GM18508 (cell line): ENCODE data around the gene MYL12A.

Source experiments
- ATAC-seq: cut with Tn5 transposase; IDR thresholded peaks from one replicate; pipeline ENCODE4 v1.9.1; 2021; ENCODE audit warnings: moderate number of reproducible peaks; ENCODE audit not compliant: insufficient read depth, unreplicated experiment

Gene MYL12A

DNA sequence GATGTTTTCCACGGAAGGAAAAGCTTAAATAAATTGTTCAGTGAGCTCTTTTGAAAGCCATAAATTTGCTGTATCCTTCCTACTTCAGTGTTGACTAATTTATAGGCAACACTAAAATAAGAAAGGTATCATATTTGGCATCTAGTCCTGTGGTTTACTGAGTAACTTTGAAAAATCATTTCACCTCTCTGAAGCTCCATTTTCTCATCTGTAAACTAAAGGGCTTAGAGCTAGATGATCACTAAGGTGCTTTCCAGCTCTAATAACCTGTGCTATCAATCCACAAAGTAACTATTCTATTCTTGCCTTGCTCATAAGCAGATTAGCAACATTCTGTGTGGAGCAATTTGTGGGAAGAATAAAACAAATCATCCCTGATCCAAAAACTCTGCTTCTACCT, 24.2 kb upstream of the MYL12A start:
- ATAC-seq = no peak

- no peak for ATAC-seq
Observed at GRCh38 chr18:3224223-3224622, 23.4 kb upstream of the MYL12A start.

DNA sequence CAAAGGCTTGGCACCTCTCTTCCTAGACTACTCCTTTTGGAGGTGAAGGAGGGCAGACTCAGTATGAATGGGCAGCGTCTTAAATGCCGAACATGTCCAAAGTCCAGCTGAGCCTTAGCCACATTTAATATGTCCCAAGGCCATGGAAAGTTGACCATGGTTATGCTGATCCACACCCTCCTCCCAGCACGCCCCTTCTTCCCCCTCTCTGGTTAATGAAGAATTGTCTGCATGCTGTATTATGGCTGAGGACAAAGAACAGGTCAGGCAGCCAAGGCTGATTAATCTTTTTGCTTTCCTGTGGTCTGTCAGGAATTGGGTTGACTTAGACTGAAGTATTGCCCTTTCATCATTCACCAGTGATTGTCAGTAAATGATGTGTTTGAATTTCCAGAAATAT, 22.0 kb upstream of the MYL12A start:
- ATAC-seq = no peak

DNA sequence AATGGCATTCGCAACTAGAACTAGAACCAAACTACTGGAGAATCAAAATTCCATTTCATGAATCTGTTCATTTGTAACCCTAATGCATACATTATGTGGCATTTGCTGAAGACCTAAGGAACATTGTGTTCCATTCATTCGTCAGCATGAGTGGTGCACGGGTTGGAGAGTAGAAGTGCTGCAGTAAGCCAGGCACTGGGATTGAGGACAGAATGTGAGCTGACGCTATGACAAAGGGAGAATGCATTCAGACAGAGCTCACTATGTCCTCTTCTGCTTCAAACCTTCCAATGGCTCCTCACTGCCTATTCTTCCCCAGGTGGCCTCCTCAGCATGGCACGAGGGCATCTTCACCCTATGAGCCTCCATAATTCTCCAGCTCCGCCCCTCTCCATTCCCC, 21.6 kb upstream of the MYL12A start:
- ATAC-seq = no peak

DNA sequence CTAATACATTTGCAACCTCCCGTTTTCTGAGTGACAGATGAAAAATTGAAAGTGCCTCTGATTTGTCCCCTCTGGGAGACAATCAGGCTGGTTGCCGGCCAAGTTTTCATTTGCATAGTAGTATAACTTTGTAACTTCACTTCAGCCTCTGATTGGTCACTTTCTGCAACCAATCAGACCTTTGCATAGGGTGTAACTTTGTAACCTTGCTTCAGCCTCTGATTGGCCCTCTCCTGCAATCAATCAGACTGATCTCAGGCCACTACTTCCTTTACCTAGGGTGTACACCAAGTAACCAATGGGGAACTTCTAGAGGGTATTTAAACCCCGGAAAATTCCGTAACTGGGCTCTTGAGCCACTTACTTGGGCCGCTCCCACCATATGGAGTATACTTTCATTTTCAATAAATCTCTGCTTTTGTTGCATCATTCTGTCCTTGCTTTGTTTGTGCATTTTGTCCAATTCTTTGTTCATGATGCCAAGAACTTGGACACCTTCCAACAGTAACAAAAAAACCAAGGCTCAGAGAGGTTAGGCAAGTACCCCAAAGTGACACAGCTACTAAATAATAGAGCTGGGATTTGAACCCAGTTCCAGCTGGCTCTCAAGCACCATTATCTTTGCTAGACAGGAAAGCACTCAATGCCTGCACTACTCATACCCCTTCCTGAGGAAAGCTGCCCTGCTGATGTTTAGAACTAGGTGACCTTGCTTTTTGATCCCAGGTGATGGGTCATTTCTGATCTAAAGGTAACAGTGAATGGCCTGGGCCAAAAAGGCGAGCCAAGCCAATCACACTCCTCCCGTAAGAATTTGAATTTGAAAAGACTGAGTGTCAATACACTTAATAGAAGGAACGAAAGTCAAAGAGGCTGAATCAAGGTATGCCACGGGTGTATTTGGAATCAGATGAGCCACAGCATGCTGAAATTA, 16.9 kb upstream of the MYL12A start:
- ATAC-seq = no peak

DNA sequence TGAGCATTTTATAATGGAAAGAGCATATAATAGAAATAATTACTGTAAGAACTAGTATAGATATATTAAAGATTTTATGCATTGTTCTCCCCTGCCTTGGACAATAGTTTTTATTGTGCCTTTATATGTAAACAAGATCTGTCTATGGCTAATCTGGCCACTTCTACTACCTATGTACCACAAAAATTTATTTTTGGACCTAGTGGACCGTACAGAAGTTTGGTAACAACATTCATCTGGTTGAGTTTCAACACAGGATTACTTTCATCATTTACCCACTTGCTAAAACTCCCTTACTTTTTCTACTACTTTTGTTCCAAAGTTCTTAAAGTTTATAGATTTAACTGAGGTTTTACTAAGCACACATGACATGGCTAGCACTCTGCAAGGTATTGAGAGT, 14.6 kb upstream of the MYL12A start:
- ATAC-seq = no peak

- no peak for ATAC-seq
Observed at GRCh38 chr18:3233433-3234168, 14.0 kb upstream of the MYL12A start.

GRCh38 chr18:3234457-3234856, 13.1 kb upstream of the MYL12A start:
- no peak for ATAC-seq

DNA sequence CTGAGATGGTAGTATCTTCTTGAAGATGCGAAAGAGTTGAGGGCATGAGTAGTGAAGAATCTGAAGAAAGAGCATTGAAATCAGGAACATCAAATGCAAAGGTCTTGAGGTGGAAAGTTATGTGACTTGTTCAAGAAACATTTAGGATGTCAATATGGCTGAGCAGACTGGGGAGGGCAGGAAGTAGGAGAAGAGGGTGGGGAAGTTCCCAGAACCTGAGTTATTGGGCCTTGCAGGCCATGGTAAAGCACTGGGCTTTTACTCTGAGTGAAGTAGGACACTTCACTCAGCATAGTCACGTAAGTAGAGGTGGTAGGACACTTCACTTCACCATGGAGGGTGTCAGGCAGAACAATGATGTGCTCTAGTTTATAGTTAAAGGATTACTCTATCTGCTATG, 11.8 kb upstream of the MYL12A start:
- no peak for ATAC-seq

GRCh38 chr18:3236470-3236869, 11.1 kb upstream of the MYL12A start:
- ATAC-seq = no peak

DNA sequence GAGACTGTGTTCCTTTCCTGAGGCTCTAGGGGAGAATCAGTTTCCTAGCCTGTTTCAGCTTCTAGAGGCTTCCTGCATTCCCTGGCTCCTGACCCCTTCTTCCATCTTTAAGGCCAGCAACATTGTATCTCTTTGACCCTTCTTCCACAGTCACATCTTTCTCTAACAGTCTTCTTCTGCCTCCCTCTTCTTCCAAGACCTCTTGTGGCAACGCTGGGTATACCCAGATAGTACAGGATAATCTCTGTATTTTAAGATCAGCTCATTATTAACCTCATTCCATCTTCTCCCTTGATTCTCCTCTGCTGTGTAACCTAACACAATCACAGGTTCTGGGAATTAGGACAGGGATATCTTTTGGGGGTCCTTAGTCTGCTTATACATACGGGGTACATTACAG, 8.9 kb upstream of the MYL12A start:
- ATAC-seq = no peak

GRCh38 chr18:3245185-3245564, 2.4 kb upstream of the MYL12A start:
- no peak for ATAC-seq

DNA sequence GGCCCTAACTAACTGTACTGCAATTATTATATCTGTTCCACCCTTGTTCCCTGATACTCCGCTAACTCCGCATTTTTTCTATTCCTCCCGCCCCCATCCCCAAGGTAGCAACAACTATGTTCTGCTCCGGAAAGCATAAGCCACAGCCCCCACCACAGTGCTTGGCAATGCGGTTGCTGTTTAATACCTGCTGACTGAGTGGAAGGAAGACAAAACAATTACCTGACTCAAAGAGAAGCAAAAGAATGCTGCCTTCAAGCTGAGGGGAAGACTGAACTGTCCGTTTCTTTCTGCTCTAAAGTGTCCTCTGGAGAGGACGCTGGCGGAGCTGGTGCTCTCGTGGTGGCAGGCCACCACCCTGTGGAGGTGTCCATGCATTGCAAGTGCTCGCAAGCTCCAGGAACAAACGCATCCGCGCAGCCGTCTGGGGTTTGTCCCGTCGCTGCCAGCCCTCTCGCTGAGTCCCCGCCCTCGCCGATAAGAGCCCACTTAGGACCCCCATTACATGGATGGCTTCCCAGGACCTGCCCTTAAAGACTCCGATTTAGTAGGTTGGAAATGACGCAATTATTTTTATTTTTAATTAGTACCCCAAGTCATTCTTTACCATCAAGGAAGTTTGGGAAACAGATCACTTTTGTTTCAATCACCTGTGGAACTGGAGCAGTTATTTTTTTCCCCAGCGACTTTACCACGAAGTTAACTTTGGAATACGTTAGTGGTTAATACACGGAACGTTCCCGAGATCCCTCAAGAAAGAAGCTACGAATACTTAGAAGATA, 1.6 kb upstream of the MYL12A start:
- peak; percentile 43 for ATAC-seq

GRCh38 chr18:3246635-3247239, 864 bp upstream of the MYL12A start:
- no peak for ATAC-seq

GRCh38 chr18:3248062-3248657, 559 bp downstream of the MYL12A start:
- ATAC-seq = no peak

DNA sequence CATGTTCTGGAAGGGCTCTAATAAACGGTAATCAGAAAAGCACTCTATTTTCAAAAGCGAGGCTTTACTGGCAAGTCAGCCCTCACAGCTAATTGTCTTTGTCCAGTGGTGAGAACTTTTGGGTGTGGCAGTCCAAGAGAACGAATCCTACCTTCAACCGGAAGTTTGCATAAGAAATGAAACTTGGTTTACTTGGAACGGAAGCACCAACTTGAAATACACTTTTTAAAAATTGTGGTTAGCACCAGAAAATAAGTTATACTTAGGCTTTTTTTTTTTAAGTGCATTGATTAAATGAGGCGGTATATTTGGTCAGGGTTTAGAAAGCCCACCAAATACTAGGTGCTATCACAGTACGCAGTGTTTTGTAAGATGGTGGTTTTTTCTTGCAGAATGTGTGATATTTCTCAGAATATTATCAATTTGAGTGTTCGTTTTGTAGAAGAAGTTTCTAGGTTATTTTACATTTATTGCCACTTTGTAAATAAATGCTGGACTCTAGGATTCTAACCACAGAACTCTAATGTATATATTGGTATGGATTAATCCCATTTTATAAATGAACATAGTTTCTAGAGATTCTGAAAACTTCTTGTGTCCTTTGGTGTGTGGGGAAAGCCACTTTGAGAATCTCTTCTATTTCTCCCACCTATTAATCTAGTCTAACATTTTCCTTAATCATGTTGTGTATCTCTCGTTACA, 1.2 kb downstream of the MYL12A start:
- ATAC-seq = no peak

DNA sequence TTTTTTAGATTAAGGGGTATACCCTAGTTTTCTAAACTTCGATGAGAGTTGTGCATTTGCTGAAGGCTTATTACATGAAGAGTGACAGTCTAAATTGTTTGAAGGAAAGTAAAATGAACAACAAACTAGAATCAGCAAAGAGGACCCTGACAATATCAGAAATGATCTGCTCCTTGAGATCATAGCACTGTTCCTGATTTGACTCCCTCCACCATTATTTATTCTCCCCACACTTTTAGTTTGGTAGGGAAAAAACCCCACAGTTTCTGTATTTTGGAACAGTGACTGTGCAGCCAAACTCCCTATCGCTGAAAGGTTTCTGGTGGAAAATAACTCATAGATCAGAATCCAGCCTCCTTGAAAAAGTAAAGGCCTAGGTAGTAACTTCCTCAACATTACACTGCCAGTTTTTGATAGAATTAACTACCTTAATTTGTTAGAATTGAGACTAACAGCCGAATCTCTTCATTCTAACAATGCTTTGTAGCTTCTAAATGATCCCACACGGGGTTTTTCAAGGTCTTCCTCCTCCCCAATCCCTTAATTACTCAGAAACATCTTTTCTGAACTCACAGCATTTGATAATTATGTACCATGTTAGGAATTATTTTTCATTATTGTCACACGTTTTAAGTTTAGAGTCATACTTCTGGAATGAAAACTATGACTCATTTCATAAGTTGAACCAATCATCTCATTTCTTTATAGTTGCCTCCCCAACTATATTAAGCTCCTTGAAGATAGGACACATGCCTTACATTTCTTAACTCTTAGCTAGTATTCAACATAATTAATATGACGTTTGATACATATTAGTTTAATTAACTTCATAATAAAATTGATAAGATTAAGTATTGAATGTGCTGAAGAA, 2.9 kb downstream of the MYL12A start:
- no peak for ATAC-seq

GRCh38 chr18:3251249-3251962, 3.8 kb downstream of the MYL12A start:
- ATAC-seq = no peak
